ENCODE data around the gene TRAF4. TPM values are rescaled to one million over a fixed set of nuclear protein-coding genes. Genes with fewer than 3 reads are reported as not detected.

TRAF4 gene
- total and polyA plus RNA-seq, 10 of the 15 experiments (the other 5 are each of a cell fraction or from before 2014, with no cell fraction given): 3.7 to 197 (median 66.4) TPM

DNA sequence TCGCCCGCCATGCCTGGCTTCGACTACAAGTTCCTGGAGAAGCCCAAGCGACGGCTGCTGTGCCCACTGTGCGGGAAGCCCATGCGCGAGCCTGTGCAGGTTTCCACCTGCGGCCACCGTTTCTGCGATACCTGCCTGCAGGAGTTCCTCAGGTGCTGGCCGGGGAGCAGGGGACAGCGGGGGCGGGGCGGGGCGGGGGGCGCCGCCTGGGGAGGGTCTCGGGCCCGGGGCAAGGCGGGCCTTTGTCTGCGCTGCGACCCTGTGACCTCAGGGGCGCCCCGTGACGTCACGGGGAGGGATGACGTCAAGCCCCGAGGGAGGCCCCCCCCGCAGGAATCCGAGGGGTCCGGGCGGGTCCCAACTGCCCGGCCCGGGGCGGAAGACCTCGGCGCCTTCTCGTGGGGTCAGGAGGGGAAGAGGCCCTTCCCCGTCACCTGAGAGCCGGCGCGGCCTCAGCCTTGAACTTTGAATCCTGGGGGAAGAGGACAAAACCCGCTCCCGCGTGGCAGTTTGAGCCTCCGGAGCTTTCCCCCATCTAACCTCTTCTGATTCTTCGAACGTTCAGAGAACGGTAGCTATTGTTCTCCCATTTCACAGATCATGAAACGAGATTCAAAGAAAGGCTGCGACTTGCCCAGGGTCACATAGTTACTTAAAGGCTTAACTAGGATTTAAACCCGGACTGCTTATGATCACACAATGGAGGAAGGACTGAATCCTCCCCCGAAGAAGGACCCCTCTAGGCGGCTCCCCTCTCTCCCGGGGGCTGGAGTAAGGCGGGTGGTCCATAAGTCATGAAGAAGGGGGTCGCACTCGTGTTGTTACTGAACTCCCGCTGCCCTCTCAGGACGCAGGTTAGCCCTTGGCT, 527 bp downstream of the TRAF4 start (continued):
- TF ChIP-seq, protein P1, sequence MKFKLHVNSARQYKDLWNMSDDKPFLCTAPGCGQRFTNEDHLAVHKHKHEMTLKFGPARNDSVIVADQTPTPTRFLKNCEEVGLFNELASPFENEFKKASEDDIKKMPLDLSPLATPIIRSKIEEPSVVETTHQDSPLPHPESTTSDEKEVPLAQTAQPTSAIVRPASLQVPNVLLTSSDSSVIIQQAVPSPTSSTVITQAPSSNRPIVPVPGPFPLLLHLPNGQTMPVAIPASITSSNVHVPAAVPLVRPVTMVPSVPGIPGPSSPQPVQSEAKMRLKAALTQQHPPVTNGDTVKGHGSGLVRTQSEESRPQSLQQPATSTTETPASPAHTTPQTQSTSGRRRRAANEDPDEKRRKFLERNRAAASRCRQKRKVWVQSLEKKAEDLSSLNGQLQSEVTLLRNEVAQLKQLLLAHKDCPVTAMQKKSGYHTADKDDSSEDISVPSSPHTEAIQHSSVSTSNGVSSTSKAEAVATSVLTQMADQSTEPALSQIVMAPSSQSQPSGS (IDR thresholded peaks at IDR 0.05; ENCODE audit: low read length): no peak
- TF ChIP-seq SUPT20H (IDR thresholded peaks at IDR 0.05; ENCODE audit: borderline replicate concordance, control insufficient read depth, low read depth, low read length) (no peak), STAT3 (IDR thresholded peaks at IDR 0.05; ENCODE audit: low read depth, low read length) (no peak), POLR2AphosphoS5 (IDR thresholded peaks at IDR 0.05; ENCODE audit: low read length) (0 out of 2 replicates have a peak, but pooled peaks have one; percentile 80), TCF7 (IDR thresholded peaks at IDR 0.05; ENCODE audit: borderline replicate concordance) (no peak), FOXK2 (IDR thresholded peaks at IDR 0.05) (no peak), PML (IDR thresholded peaks at IDR 0.05; ENCODE audit: low read length) (no peak), TBL1XR1 (IDR thresholded peaks at IDR 0.05; ENCODE audit: low read depth, low read length) (peak; percentile 4; the same call in 1 of the 2 replicates), SMAD5 (IDR thresholded peaks at IDR 0.05; ENCODE audit: low read depth) (no peak), IRF4 (IDR thresholded peaks at IDR 0.05; ENCODE audit: low read depth, low read length) (no peak), CREM (IDR thresholded peaks at IDR 0.05; ENCODE audit: low read depth) (peak; percentile 98), YBX1 (IDR thresholded peaks at IDR 0.05) (no peak), ZNF217 (IDR thresholded peaks at IDR 0.05) (no peak), EGR1 (IDR thresholded peaks at IDR 0.05; ENCODE audit: borderline replicate concordance in 1 of 2, low read depth in 2 of 2, low read length in 2 of 2) (no peak)
- TF ChIP-seq, protein P2, sequence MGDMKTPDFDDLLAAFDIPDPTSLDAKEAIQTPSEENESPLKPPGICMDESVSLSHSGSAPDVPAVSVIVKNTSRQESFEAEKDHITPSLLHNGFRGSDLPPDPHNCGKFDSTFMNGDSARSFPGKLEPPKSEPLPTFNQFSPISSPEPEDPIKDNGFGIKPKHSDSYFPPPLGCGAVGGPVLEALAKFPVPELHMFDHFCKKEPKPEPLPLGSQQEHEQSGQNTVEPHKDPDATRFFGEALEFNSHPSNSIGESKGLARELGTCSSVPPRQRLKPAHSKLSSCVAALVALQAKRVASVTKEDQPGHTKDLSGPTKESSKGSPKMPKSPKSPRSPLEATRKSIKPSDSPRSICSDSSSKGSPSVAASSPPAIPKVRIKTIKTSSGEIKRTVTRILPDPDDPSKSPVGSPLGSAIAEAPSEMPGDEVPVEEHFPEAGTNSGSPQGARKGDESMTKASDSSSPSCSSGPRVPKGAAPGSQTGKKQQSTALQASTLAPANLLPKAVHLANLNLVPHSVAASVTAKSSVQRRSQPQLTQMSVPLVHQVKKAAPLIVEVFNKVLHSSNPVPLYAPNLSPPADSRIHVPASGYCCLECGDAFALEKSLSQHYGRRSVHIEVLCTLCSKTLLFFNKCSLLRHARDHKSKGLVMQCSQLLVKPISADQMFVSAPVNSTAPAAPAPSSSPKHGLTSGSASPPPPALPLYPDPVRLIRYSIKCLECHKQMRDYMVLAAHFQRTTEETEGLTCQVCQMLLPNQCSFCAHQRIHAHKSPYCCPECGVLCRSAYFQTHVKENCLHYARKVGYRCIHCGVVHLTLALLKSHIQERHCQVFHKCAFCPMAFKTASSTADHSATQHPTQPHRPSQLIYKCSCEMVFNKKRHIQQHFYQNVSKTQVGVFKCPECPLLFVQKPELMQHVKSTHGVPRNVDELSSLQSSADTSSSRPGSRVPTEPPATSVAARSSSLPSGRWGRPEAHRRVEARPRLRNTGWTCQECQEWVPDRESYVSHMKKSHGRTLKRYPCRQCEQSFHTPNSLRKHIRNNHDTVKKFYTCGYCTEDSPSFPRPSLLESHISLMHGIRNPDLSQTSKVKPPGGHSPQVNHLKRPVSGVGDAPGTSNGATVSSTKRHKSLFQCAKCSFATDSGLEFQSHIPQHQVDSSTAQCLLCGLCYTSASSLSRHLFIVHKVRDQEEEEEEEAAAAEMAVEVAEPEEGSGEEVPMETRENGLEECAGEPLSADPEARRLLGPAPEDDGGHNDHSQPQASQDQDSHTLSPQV (IDR thresholded peaks at IDR 0.05): no peak
- TF ChIP-seq, protein P3, sequence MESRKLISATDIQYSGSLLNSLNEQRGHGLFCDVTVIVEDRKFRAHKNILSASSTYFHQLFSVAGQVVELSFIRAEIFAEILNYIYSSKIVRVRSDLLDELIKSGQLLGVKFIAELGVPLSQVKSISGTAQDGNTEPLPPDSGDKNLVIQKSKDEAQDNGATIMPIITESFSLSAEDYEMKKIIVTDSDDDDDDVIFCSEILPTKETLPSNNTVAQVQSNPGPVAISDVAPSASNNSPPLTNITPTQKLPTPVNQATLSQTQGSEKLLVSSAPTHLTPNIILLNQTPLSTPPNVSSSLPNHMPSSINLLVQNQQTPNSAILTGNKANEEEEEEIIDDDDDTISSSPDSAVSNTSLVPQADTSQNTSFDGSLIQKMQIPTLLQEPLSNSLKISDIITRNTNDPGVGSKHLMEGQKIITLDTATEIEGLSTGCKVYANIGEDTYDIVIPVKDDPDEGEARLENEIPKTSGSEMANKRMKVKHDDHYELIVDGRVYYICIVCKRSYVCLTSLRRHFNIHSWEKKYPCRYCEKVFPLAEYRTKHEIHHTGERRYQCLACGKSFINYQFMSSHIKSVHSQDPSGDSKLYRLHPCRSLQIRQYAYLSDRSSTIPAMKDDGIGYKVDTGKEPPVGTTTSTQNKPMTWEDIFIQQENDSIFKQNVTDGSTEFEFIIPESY (IDR thresholded peaks at IDR 0.05): no peak
- TF ChIP-seq, protein P4, sequence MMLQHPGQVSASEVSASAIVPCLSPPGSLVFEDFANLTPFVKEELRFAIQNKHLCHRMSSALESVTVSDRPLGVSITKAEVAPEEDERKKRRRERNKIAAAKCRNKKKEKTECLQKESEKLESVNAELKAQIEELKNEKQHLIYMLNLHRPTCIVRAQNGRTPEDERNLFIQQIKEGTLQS (IDR thresholded peaks at IDR 0.05; ENCODE audit: borderline replicate concordance, extremely low read depth, low read depth, low read length): no peak
- TF ChIP-seq, protein P5, sequence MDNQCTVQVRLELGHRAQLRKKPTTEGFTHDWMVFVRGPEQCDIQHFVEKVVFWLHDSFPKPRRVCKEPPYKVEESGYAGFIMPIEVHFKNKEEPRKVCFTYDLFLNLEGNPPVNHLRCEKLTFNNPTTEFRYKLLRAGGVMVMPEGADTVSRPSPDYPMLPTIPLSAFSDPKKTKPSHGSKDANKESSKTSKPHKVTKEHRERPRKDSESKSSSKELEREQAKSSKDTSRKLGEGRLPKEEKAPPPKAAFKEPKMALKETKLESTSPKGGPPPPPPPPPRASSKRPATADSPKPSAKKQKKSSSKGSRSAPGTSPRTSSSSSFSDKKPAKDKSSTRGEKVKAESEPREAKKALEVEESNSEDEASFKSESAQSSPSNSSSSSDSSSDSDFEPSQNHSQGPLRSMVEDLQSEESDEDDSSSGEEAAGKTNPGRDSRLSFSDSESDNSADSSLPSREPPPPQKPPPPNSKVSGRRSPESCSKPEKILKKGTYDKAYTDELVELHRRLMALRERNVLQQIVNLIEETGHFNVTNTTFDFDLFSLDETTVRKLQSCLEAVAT (IDR thresholded peaks at IDR 0.05): peak; percentile 39; the same call in 1 of the 2 replicates
- TF ChIP-seq, protein P6, sequence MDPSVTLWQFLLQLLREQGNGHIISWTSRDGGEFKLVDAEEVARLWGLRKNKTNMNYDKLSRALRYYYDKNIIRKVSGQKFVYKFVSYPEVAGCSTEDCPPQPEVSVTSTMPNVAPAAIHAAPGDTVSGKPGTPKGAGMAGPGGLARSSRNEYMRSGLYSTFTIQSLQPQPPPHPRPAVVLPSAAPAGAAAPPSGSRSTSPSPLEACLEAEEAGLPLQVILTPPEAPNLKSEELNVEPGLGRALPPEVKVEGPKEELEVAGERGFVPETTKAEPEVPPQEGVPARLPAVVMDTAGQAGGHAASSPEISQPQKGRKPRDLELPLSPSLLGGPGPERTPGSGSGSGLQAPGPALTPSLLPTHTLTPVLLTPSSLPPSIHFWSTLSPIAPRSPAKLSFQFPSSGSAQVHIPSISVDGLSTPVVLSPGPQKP (IDR thresholded peaks at IDR 0.05; ENCODE audit: low read depth, low read length): no peak
